HG03097 (cell line): Measurements from ENCODE around the gene OPN1LW.
A peak's percentile ranks its signal among the peaks of the same experiment; 100 is the strongest.
"Not testable (repeated sequence)": the region's sequence is repeated elsewhere in the genome, so short reads cannot be mapped to it uniquely, and the experiment has no call there.

Source experiments
- ATAC-seq: cut with Tn5 transposase; IDR thresholded peaks from one replicate; pipeline ENCODE4 v1.9.1; 2021; ENCODE audit not compliant: unreplicated experiment, low FRiP score

The OPN1LW gene

DNA sequence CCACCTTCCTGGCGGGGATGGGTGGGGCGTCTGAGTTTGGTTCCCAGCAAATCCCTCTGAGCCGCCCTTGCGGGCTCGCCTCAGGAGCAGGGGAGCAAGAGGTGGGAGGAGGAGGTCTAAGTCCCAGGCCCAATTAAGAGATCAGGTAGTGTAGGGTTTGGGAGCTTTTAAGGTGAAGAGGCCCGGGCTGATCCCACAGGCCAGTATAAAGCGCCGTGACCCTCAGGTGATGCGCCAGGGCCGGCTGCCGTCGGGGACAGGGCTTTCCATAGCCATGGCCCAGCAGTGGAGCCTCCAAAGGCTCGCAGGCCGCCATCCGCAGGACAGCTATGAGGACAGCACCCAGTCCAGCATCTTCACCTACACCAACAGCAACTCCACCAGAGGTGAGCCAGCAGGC is at the start of gene OPN1LW:
Gene OPN1LW (plus strand): TSS at position 234 of the 400 bp plus-strand sequence. CDS start 41 bp downstream, at position 275.
- ATAC-seq, result not testable (repeated sequence)

DNA sequence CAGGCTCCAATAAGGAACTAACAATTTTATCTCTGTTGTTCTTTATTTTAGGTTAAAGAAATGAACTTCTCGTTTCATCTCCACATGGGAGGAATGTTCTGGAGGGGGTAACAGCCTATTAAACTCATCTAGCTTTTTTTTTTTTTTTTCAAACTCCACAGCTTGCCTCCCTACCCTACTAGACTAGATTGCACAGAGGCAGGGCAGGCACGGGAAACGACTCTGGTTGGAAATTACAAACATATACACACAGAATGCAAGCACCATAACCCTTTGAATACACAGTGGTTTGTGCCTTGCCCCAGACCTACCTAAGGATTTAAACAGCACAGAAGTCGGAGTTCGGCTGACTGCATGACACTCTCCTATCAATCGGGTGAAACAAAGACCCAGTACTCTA is 49.2 kb upstream of the OPN1LW start:
- no peak for ATAC-seq

DNA sequence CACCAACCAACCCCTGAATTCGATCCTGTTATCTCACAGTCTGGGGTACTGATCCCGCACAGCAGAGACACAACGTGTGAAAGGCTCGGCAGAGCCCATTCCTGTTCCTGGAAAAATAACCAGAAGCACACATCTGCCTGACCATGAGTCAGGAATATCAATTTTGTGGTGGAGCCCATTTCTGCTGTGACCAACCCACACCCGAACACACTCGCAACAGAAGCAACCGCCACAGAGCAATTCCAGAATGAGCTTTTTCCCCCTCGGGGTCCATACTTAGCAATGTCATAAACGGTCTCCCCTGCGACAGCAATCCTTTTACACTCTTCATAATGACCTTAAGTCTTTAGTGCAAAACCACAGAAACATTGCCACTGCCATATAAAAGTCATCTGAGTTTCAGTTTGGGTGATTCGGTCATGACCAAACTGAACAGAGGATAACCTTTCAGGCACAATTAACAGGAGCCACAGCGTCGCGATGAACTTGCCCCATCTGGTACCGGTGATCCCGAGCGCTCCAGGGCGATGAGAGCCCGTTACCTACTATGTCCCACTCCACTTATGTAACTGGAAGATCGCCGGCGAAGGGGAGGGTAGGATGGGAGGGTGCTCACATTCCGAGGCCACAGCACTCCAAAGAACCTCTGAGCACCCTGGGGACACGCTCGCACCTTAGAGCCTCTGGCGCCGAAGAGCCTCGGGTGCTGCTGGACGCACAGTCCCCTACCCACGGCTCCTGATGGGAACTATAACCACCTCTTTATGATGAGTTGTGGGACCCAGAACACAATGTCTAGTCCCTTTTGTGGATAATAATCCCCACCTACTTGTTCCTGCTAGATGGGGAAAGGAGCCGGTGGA is 47.7 kb upstream of the OPN1LW start:
- ATAC-seq, result no peak

DNA sequence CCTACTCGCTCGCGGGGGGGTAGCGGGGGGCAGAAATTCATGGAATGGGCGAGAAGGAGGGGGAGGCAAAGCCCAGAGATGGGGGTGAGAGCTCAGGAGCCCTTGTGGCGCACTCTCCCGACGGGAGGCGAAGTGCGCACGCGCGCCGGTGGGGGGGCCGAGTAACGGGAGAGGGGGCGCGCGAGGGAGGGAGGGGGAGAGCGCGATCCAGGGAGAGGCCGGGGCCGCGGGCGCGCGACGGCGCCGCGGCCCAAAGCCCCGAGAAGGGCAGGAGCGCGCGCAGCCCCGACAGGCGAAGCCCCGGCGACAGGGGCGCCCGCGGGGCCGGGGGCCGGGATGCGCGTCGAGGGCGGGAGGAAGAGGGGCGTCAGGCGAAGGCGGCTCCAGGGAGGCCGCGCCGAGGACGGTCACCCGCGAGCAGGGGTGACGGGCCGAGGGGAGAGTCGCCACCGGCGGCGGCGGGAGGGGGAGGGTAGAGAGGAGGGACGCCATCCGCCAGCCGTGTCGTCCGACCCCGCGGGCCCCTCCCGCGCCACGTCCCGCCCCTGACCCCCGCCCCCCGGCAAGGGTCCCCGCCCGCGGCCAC is 46.9 kb upstream of the OPN1LW start:
- peak; percentile 28 for ATAC-seq

DNA sequence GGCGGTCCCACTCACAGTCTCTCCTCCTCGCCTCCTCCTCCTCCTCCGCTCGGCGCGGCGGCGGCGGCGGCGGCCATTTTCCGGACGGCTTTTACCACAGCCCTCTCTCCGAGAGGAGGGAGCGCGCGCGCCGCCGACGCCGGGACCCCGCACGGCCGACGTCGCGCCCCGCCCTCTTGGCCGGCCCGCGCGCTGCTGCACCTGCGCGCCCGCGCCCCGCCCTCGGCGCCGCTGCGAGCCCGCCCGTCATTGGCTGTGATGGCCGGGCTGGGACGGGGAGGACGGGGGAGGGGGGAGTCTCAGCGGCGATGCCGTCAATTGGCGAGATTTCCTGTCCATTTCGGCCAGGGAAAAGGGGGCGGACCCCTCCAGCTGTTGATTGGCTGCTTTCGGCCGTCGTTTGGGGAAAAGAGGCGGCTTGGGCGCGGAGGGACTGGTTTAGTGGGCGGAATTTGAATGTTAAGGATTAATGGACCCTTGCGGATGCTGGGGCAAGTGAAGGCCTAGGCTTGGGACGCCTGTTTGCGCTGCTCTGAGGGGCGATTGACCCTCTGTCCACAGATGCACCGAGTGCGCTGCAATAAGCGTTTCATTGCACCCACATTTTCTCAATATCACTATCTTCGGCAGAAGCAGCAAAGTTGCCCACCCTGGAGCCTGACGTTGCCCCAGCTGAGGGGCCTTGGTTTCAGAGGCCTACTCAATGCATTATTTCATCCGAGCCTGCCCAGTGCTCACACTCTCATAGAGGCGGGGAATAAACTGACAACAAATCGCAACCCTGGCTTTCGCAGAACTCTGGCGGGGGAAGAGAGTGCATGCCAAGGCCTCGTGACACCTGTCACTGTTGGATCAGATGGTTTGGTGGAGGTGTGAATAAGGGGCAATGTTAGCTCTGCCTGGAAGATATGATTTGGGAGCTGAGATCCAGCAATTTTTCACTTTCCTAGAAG is 46.2 kb upstream of the OPN1LW start, which contains the start of gene MECP2:
Gene MECP2 (minus strand): TSS at position 129 of the 953 bp plus-strand sequence.
- peak; percentile 81 for ATAC-seq

DNA sequence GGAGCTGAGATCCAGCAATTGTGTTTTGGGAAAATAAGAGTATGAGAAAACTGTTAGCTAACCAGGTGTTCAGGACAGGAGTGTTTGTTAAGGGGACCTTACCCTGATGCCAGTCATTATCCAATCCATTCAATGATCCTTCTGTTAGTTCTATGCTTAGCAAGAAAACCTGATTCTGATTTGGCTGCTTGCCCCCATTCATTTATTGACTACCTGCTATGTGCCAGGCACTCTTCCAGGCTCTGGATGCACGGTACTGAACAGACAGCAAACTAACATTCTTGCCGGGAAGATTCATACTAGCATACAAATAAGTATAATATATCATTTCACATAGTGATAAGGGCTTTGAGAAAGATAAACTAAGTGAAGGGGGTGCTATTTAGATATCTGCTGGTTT is 45.5 kb upstream of the OPN1LW start:
- ATAC-seq, result no peak

DNA sequence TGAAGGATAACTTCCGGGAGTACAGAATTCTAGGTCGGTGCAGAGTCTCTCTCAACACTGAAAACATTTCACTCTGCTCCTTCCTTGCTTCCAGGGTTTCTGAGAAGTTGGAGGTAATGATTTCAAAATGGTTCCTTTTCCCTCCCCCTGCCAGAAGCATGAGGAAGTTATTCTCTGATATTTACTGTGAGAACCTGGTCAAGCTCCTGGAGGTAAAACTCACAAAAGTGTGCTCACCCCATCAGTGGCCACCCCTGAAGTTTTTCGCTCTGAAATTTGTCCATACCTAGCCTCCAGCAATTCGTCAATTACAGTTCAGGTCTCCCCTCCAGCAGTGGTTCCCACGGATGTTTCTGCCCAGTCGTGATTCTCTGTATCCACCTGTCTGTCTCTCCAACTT is 30.3 kb upstream of the OPN1LW start:
- no peak for ATAC-seq

DNA sequence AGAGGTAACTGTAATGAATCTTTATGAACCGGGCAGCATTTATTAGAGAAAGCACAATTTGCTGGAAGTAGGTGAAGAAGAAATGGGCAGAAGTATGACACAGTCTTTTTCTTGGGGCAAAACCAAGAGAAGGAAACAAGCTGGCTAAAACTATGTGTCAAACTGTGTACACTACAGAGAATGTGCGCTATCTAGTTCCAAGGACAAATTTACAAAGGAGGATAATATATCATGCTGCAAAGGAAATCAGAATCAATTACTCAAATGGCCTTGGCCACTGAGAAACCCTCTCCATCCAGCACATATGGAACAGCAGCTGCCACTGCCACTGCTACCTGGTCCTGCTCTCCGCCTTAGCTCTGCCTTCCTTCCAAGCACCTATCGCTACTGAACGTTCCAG is 29.4 kb upstream of the OPN1LW start:
- ATAC-seq, result no peak

DNA sequence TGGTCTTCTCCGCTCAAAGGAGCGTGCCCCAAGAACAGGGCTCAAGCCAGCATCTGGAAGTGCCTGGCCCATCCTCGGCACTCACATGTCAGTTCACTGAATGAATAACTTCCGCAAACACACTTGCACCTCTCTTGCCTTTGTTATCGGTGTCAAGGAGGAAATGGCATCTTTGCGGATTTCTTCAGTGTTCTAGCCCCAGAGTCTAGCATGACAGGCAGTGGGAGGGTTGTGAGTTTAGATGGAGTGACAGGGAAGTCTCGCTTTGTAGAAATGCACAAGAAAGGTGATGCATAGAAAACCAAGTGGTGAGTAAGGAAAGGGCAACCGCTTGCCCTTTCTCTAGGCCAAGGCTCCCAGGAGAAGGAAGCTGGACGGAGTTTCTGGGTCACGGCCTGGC is 29.0 kb upstream of the OPN1LW start:
- no peak for ATAC-seq

DNA sequence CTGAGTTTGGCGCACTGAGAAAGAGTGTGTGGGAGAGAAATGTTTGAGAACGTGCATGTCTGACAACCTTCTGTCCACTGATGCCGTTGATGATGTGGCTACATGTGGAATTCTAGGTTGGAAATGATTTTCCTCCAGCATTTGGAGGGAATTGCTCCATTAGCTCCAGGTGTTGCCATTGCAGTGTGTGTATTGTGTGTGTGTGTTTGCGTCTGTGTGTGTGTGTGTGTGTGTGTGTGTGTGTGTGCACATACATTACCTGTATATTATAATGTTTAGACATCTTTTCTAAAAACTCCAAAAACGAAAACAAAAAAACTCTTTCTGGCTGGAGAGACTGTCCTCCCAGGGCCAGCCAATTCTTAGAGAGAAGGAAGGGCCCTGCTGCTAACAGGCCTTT is 28.3 kb upstream of the OPN1LW start:
- no peak for ATAC-seq

DNA sequence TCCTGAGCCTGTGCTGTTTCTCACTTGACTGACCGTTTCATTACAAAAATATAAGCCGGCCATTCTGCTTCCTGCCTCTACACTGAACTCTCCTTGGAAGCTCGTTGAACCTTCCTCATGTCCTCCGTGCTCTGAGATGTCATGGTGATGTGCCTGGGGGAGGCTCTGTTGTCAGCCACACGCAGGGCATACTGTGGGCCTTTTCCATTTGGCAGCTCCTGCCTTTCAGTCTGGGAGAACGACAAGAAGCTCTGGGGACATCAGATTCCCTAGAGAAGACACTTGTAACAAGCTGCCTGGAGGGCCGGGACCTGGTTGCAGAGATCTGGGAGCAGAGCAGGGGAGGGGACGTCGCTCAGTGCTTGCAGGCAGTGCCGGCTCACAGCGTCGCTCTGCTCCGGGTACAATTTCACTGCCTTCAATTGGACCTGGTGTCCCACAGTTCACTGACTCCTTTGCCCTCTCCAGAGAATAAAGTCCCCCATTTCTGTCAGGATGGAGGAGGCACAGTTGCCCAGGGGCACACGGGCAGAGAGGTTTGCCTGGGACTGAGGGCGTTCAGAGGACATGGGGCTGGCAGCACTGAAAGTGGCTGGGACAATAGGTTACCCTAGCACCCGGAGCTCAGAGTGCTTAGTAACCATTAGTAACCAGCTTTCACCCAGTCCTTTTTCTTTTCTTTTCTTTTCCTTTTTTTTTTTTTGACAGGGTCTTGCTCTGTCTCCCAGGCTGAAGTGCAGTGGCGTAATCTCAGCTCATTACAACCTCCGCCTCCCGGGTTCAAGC is 27.4 kb upstream of the OPN1LW start:
- ATAC-seq, result no peak

DNA sequence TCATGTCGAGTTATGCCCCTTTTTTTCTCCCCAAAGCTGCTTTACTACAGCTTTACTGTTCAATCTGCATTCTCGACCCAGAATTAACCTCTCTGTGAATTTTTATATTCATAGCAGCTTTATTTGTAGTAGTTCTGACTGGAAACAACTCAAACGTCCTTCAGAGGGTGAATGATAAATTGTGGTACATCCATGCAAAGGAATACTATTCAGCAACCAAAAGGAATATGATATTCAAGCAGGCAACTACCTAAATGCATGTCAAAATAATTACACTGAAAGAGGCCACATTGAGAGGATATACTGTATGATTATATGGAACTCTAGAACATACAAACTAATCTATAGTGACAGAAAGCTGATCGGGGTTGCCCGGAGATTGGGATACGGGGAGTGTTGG is 26.5 kb upstream of the OPN1LW start:
- ATAC-seq, result no peak

DNA sequence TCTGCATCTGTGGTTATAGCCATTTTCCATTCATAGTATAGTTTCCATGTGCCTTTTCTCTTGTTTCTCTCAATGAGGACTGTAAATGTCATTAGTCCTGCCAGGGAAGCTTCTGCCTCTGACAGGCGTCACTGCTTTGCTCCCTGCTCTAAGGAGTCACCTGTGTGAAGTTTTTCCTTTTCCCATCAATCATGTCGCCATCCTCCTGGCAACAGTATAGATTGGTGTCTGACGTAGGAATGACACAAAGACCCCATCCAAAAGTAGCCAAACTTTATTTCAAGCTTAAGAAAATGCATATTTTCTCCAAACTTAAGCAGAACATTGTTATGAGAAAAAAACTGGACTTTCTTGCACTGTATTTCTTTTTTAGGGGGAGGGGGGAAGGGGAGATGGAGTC is 23.5 kb upstream of the OPN1LW start:
- no peak for ATAC-seq

DNA sequence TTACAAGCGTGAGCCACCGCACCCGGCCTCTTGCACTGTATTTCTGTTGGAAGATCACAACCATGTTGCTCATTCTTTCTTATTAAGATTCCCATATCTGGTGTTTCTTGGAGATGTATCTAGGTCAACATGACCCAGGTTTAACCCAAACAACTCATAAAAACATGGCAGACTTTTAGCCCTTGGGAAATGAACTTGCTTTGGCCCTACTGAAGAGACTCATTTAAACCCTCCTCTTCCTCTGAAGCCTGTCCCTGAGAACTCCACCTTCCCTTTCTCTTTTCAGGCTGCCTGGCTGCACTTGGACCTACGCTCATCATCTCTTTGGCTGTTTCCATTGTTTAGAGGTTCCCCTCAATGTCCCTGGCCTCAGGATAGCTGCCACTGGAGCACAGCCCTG is 22.8 kb upstream of the OPN1LW start:
- ATAC-seq, result no peak

DNA sequence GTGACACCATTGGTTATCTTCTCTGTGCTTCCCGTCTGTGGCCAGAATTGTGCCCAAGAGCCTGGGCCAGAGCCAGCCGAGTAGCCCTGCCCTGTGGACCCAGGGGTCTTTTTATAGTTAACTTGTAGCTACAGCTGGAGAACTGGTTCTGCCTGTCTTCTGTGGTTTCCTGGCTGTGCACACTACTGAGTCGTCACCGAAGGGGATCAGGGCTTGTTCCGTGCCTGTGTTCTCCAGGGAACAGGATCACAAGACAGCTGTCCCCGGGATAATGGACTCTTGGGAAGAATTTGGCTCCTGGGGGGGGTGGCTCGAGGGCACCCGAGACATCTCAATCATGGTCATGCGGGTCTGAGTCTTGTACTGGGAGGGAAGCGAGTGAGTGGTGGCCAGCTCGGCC is 22.1 kb upstream of the OPN1LW start:
- no peak for ATAC-seq

DNA sequence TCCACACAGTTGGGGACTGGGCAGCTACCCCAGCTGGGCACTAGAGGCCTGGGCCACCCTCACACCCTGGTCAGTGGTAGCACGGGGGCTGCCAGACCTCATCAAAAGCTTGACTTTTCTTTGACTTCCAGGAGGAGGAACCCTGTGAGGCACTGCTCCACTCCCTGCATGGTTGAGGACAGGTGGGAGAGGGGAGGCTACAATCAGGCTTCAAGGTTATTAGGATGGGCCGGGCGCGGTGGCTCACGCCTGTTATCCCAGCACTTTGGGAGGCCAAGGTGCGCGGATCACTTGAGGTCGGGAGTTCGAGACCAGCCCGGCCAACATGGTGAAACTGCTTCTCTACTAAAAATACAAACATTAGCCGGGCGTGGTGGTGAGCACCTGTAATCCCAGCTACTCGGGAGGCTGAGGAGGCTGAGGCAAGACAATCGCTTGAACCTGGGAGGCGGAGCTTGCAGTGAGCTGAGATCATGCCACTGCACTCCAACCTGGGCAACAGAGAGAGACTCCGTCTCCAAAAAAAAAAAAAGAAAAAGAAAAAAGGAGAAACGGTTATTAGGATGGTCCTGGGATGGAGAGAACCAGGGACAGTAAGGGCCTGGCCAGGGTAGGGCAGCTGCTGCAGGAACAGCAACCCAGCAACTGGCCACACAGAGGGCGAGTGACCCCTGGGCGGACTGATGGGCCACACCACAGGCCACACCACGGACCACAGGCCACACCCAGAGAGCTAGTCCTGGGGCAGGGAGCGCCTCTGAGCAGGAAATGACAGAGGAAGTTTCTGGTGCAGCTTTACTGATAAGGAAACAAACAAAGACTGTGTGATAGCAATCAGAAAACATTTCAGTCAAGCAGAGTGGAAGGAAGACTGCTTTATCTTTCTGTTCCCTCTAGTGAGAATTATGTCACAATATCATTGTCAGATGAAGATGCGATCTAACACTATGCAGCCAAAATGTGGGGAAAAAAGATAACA is 20.5 kb upstream of the OPN1LW start:
- ATAC-seq, result no peak

DNA sequence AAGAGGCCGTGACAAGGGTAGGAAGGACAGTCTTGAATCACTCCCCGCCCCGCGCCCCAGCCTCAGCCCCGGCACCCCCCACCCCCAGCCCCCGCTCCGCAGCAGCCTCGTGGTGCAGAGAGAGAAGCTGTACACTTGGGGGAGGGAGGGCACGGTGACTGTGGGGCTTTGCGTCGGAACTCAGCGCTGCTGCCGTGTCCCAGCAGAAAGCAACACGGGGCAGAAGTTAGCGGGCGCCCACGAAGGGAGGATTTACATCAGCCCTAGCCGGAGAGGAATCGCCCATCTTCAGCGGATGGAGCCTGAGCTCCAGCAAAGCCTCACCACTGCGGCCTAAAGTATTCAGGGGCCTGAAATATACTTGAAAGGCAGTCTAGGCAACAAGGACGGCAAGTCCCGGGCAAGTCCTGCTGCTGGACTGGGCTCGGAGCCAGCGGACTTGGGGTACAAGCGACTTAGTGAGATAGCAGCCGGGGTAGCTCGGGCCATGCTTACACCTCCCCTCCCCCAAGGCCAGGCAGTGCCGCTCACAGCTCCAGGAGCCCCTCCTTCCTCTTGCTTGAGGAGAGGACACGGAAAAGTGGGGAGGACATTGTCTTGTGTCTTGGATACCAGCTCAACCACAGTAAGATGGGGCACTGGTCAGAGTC is 18.5 kb upstream of the OPN1LW start:
- ATAC-seq, result no peak

DNA sequence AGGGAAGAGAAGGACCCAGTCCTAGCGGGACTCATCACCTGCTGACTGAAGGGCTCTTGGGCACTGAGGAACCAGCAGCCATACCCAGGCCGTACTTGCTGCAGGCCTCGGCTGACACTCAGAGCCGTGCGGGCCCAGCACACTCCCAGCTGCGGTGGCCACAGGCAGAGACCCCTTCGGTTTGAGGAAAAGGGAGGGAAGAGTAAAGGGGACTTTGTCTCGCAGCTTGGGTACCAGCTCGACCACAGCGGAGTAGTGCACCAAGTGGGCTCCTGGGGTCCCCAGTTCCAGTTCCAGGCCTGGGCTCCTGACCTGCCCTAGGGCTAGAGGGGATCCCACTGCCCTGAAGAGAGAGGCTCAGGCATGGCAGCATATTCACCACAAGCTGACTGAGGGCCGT is 17.9 kb upstream of the OPN1LW start:
- ATAC-seq, result no peak

DNA sequence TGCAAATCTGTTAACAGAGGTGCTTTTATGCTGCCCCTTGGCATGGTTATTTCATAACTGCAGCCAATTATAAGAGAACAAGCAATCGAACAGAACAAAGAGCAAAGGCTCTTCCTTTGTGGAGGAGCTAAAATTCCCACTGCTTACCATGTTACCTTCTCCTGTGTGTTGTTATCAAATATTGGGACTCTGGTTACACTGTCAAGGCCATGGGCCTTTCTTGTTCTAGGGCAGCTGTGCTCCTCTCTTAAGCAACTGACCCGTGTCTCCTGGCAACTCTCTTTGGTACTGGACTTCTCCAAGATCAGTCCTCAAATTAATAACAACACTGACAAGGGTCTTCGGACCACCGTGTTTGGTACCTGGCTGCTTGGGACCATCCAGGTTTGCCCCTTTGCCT is 12.1 kb upstream of the OPN1LW start:
- ATAC-seq, result no peak
